Bladder microvascular endothelial cell (primary cell): Measurements from ENCODE around the gene LRRC18. TPM values are rescaled to one million over a fixed set of nuclear protein-coding genes. Genes with fewer than 3 reads are reported as not detected.

Source experiments
- total RNA-seq: library from RNA; depleted of rRNA; stranded (reverse); fragments of >200 nt; gene quantifications from 2 replicates; pipeline ENCODE4 v1.2.3, GENCODE V29; 2014

Gene LRRC18
- total RNA-seq, result not detected in 2 replicates

DNA sequence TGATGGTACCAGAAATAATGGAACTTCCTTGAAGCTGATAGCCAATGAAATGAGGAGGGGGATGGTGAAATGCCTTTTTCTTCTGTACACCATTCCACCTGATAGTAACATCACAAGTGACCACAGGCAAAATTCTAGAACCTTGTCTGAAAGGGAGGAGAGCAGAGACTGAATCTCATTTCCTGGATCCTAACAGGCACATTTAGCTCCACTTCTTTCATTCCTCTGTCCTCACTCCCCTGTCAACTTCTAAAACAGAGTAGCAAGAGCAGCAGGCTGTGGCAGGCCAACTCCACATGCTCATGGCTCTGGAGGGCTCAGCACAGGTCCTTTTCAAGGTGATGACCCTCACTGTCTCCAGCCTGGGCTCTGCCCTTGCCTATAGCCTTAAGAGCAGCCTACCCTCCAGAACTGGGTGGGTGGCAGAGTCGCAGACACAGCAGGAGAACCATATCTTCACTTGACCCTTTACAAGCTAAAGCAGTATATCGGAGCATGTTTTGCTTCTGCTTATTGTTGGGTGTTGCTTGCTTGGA, at the start of gene LRRC18:
LRRC18 (minus strand) TSS at position 51 of the 536 bp plus-strand sequence. CDS start 25,685 bp downstream, outside the sequence.

Other genes with a start within 250 kb of the LRRC18 start
- 0.16 and 0.25 TPM in 2 replicates for gene VSTM4, start 175.7 kb upstream of the LRRC18 start, total RNA-seq
- not detected in 2 replicates for gene FAM170B, start 194.2 kb upstream of the LRRC18 start, total RNA-seq
- 5.3 and 68.0 TPM in 2 replicates for gene TMEM273, start 248.6 kb upstream of the LRRC18 start, total RNA-seq